ENCODE data around the gene DIAPH2.

Gene DIAPH2

GRCh38 chrX:96861218-96861617 lies 176.6 kb downstream of the DIAPH2 start:
- H3K4me3 ChIP-seq (ENCODE audit: control insufficient read depth, low read depth, low read length), result no peak overlapping the region
- TF ChIP-seq CTCF (conservative IDR thresholded peaks at IDR 0.05; ENCODE audit: control insufficient read depth, insufficient read depth, low read depth, low read length), result no peak
- DNase-seq (ENCODE audit: low read depth), result no peak

GRCh38 chrX:96861661-96862060 lies 177.0 kb downstream of the DIAPH2 start:
- no peak overlapping the region for H3K4me3 ChIP-seq (ENCODE audit: control insufficient read depth, low read depth, low read length)
- no peak for DNase-seq (ENCODE audit: low read depth)
- no peak for TF ChIP-seq CTCF (conservative IDR thresholded peaks at IDR 0.05; ENCODE audit: control insufficient read depth, insufficient read depth, low read depth, low read length)

GRCh38 chrX:96883608-96884007 lies 199.0 kb downstream of the DIAPH2 start, which contains the start of gene RPA4:
RPA4 (plus strand) TSS chrX:96883908; CDS start chrX:96884311, 403 bp downstream.
- no peak for DNase-seq (ENCODE audit: low read depth)

GRCh38 chrX:96884027-96884426 lies 199.4 kb downstream of the DIAPH2 start:
- no peak for DNase-seq (ENCODE audit: low read depth)
- H3K4me3 ChIP-seq (ENCODE audit: control insufficient read depth, low read depth, low read length), result no peak overlapping the region
- TF ChIP-seq CTCF (conservative IDR thresholded peaks at IDR 0.05; ENCODE audit: control insufficient read depth, insufficient read depth, low read depth, low read length), result no peak

More at GRCh38 chrX:96883608-96884007, 199.0 kb downstream of the DIAPH2 start, which contains the start of gene RPA4:
- no peak within 1 kb of the TSS for H3K4me3 ChIP-seq (ENCODE audit: control insufficient read depth, low read depth, low read length)
- TF ChIP-seq CTCF (conservative IDR thresholded peaks at IDR 0.05; ENCODE audit: control insufficient read depth, insufficient read depth, low read depth, low read length), result no peak

GRCh38 chrX:96889726-96890125 lies 205.1 kb downstream of the DIAPH2 start:
- DNase-seq (ENCODE audit: low read depth), result peak; percentile 1
- no peak overlapping the region for H3K4me3 ChIP-seq (ENCODE audit: control insufficient read depth, low read depth, low read length)
- no peak for TF ChIP-seq CTCF (conservative IDR thresholded peaks at IDR 0.05; ENCODE audit: control insufficient read depth, insufficient read depth, low read depth, low read length)

- no peak for TF ChIP-seq CTCF (conservative IDR thresholded peaks at IDR 0.05; ENCODE audit: control insufficient read depth, insufficient read depth, low read depth, low read length)
- DNase-seq (ENCODE audit: low read depth), result peak; percentile 56
- H3K4me3 ChIP-seq (ENCODE audit: control insufficient read depth, low read depth, low read length), result no peak overlapping the region
These were observed 222.1 kb downstream of the DIAPH2 start for GRCh38 chrX:96906741-96907140.
